SU-DHL-6 (cell line): ENCODE data around the gene ESF1.

Source experiments
- EZH2phosphoT487 ChIP-seq: fragments of 200-600 bp; sonication (generic), shearing (Covaris generic); conservative IDR thresholded peaks from 2 replicates; pipeline ENCODE4 v1.6.1; 2018; ENCODE audit warnings: mild to moderate bottlenecking, antibody characterized with exemption, low read length, moderate library complexity, mixed read lengths
- TF ChIP-seq, protein P1 (sequence below): fragments of 200-600 bp; sonication (generic); IDR thresholded peaks from one replicate; pipeline ENCODE4 v1.5.1; 2017; ENCODE audit warnings: antibody characterized with exemption, mild to moderate bottlenecking, low read length, moderate library complexity; ENCODE audit not compliant: insufficient read depth, poor library complexity, severe bottlenecking

DNA sequence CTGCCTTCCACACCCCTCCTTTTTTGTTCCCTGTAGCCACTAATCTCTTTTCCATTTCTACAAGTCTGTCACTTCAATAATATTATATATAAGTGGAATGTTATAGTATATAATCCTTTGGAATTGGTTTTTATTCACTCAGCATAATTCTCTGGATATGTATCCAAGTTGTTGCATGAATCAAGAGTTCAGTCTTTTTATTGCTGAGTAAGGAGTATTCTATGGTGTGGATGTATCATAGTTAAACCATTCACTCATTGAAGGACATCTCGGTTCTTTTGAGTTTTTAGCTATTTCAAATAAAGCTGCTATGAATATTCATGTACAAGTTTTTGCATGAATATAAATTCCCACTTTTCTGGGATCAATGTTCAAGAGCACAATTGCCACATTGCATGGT lies 76.5 kb downstream of the ESF1 start:
- TF ChIP-seq, protein P1, sequence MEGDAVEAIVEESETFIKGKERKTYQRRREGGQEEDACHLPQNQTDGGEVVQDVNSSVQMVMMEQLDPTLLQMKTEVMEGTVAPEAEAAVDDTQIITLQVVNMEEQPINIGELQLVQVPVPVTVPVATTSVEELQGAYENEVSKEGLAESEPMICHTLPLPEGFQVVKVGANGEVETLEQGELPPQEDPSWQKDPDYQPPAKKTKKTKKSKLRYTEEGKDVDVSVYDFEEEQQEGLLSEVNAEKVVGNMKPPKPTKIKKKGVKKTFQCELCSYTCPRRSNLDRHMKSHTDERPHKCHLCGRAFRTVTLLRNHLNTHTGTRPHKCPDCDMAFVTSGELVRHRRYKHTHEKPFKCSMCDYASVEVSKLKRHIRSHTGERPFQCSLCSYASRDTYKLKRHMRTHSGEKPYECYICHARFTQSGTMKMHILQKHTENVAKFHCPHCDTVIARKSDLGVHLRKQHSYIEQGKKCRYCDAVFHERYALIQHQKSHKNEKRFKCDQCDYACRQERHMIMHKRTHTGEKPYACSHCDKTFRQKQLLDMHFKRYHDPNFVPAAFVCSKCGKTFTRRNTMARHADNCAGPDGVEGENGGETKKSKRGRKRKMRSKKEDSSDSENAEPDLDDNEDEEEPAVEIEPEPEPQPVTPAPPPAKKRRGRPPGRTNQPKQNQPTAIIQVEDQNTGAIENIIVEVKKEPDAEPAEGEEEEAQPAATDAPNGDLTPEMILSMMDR = no peak
- TF ChIP-seq EZH2phosphoT487 = no peak
